ENCODE results near the gene SDS.

The SDS gene

DNA sequence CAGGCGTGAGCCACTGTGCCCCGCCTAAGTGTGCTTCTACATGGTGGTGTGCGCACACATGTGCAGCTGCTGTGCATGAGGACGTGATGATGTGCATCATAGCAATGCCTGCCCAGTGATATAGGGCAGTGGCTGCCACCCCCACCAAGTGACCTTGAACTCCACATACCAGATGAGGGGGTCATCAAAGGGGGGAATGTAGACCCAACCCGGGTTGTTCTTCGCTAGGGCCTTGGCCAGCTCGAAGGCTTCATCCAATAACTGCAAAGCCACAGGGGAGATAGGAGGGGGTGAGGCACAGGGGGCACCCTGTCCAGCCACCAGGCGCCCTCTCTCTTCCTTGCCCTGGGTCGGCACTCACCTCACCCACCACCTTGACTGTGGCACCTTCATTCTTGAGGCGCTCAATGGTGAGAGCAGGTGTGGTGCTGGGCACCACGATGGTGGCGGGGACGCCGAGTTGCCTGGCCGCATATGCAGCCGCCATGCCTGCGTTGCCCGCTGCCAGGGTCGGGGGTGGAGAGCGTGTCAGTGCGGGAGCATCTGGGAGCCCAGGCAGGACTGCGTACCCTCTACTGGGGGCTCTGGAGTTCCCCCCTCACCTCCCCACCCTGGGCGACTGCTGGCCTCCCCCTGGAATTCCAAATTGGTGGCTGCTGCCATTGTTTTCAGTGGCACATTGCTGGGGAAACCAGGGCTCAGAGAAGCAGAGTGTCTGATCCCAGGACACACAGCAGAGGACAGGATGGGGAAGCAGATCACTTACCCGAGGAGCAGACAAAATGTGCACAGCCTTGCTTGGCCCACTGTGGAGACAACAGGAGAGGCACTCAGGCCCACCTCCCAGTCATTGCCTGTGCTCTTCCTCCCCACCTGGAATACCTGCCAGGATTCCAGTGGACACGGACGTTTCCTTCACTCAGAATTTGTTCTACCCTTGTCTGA is 5.1 kb downstream of the SDS start:
- DNase-seq: no peak

GRCh38 chr12:113397497-113398197 is 6.0 kb downstream of the SDS start:
- no peak for DNase-seq

GRCh38 chr12:113396828-113397496 is 6.7 kb downstream of the SDS start:
- DNase-seq: no peak

GRCh38 chr12:113396200-113396599 is 7.5 kb downstream of the SDS start:
- DNase-seq: no peak

DNA sequence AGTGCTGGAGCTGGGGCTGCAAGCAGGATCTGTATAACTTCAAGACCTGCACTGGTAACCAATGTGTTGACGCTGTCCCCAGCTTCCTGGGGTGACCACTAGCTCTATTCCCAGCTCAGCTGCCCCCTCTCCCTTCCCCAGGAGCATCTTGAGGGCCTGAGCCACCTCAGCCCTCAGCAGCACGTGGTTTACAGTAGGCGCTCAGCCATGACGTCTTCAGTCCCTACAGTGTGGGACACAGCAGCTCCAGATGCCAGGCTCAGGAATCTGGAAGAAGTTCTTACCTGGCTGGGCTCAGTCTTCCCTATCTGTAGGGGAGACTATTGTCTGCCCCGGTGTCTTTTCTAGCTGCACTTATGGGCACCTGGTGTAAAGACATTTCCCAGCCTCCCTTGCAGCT is 8.6 kb downstream of the SDS start:
- DNase-seq: no peak

- no peak for DNase-seq
Observed at GRCh38 chr12:113393749-113394148, 9.9 kb downstream of the SDS start.

DNA sequence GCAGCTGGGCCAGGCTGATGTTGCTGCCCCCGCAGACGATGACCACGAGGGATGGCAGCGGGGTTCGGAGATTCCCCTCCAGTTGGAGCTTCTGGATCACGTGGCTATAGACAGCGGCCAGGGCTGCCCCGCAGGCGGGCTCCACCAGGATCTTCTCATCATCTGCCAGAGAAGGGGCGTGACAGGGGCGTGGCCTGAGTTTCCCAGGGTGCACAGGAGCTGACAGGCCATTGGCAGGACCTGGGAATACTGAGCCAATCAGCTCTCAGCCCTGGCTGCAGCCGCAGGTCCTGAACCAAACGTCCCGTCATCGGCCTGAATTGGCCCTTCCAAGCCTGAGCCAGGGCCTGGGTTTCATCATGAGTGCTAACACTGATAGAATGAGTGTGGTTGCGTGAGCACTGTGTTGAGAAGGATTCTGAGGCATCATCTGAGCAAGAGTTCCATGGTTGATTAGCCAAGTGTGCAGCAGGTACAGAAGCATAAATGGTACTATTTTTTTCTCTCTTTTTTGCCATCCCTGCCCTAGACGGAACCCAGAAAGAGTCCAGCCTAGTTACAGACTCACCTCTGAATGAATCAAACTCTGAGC is 10.6 kb downstream of the SDS start:
- no peak for DNase-seq

GRCh38 chr12:113392520-113392919 is 11.2 kb downstream of the SDS start:
- DNase-seq: no peak

GRCh38 chr12:113391650-113392337 is 11.9 kb downstream of the SDS start:
- DNase-seq: no peak

GRCh38 chr12:113391145-113391544 is 12.5 kb downstream of the SDS start:
- DNase-seq: no peak

GRCh38 chr12:113390064-113391043 is 13.3 kb downstream of the SDS start:
- no peak for DNase-seq

GRCh38 chr12:113388351-113388750 is 15.3 kb downstream of the SDS start:
- DNase-seq: no peak

DNA sequence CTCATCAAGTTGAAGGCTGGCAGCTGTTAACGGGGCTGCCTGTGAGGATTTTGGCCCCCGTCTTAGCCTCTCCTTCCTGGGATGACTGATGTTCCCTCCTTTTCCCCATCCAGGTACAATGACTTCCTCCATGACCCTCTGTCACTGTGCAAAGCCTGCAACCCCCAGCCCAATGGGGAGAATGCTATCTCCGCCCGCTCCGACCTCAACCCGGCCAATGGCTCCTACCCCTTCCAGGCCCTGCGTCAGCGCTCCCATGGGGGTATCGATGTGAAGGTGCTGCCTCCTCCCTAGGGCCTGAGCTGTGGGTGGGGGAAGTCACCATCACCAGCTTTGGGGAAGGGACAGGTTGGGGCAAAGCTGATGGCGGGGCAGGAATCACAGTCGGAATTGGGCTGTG is 16.1 kb downstream of the SDS start:
- no peak for DNase-seq

GRCh38 chr12:113386866-113387566 is 16.7 kb downstream of the SDS start:
- no peak for DNase-seq

DNA sequence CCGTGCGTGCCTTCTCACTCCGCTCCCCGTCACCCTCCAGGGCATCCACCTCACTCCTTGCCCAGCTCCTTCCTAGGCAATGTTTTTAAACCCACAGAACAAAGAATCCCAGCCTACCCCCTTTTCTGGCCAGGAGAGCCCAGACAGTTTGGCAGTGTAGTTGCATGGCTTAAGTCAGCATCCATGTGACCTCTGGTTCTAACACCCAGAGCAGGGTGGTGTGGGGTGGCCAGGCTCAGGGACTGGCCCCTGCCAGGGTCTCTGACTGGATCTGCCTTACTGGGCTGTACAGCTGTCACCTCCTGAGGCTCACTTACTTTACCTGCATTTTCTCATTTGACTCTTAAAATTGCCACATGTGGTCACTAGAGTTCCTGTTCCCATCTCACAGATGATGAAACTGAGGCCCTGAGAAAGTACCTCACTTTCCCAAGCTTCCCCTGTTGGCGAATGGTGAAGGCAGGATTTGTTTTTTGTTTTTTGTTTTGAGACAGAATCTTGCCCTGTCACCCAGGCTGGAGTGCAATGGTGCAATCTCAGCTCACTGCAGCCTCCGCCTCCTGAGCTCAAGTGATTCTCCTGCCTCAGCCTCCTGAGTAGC is 18.3 kb downstream of the SDS start:
- DNase-seq: no peak

DNA sequence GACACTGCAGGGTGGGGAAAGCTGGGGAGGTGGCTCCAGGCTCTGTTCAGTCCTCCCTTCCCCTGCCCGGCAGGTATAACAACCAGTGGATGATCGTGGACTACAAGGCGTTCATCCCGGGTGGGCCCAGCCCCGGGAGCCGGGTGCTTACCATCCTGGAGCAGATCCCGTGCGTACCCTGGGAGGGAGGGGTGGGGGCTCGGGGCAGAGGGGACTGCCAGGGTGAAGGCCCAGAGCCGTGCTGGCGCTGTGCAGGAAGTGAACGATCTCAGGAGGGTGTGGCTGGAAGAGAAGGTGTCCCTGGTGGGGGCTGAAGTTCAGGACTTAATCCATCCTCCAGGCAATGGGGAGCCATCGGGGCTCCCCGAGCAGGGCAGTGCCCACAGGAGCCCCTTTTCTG is 18.9 kb downstream of the SDS start:
- no peak for DNase-seq

GRCh38 chr12:113382206-113382605 is 21.5 kb downstream of the SDS start:
- no peak for DNase-seq

- DNase-seq: peak; percentile 67
Observed at GRCh38 chr12:113381220-113381619, 22.5 kb downstream of the SDS start.

- DNase-seq: no peak
Observed at GRCh38 chr12:113378291-113378690, 25.4 kb downstream of the SDS start.

DNA sequence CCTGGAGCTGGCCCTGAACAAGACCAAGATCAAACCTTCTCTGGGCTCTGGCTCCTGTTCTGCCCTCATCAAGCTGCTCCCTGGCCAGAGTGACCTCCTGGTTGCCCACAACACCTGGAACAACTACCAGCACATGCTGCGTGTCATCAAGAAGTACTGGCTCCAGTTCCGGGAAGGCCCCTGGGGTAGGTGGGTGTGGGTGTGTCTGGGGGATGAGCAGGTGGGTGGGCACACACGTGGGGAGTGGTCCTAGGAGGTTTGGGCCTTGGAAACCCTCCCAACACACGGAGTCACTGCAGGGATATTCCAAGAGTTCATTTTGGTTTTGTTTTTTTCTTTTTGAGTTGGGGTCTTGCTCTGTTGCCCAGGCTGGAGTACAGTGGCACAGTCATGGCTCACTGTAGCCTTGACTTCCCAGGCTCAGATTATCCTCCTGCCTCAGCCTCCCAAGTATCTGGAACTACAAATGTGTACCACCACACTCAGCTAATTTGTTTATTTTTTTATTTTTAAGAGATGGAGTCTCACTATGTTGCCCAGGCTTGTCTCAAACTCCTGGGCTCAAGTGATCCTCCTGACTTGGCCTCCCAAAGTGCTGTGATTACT is 28.8 kb downstream of the SDS start:
- no peak for DNase-seq
